ENCODE measurements around the gene MFNG. TPM values are rescaled to one million over a fixed set of nuclear protein-coding genes. Genes with fewer than 3 reads are reported as not detected.

Gene MFNG
- total RNA-seq, 3 donors from 2014 or later (not counting 1 experiment from before 2014, with no cell fraction given): 75.3 to 111 (median 110) TPM

GRCh38 chr22:37425369-37425768, 60.8 kb downstream of the MFNG start:
- Mint-ChIP-seq H3K27ac (no peak overlapping the region), H3K27me3 (ENCODE audit: low read depth in 2 of 2) (peaks cover 33 to 34% of the 10 kb centered on the region in 2 donors), H3K4me1 (peaks cover 2 to 11% of the 10 kb centered on the region in 2 donors), H3K4me3 (peak overlapping the region; percentile 13), H3K36me3 (no peaks in the 10 kb centered on the region), H3K9me3 (no peaks in the 10 kb centered on the region)
- Histone ChIP-seq H3K9me3 (ENCODE audit: control insufficient read depth, insufficient read depth, low read length) (no peaks in the 10 kb centered on the region), H3K4me1 (ENCODE audit: control insufficient read depth, insufficient read depth, low read length) (peaks cover 25% of the 10 kb centered on the region), H3K27ac (ENCODE audit: low read length) (no peak overlapping the region), H3K27me3 (ENCODE audit: control insufficient read depth, insufficient read depth, low read length) (peaks cover 31% of the 10 kb centered on the region), H3K4me3 (ENCODE audit: low read length) (no peak overlapping the region), H3K36me3 (ENCODE audit: control insufficient read depth, insufficient read depth, low read length) (no peaks in the 10 kb centered on the region)
- DNase-seq (no peak), ATAC-seq (no peak)
- WGBS (ENCODE audit: insufficient coverage): 86% methylated on average over 11 of the region's 11 CpGs
- intact Hi-C loops (cut with micrococcal nuclease): no loop called here
- no peak for TF ChIP-seq CTCF (IDR thresholded peaks at IDR 0.05)

GRCh38 chr22:37423283-37423682, 62.9 kb downstream of the MFNG start:
- no peaks in the 10 kb centered on the region for H3K36me3 ChIP-seq (ENCODE audit: control insufficient read depth, insufficient read depth, low read length)
- no peak overlapping the region for H3K27ac ChIP-seq (ENCODE audit: low read length)
- peaks cover 35% of the 10 kb centered on the region for H3K4me1 ChIP-seq (ENCODE audit: control insufficient read depth, insufficient read depth, low read length)
- no peak overlapping the region for H3K4me3 ChIP-seq (ENCODE audit: low read length)
- Mint-ChIP-seq H3K9me3 (no peaks in the 10 kb centered on the region), H3K27ac (no peak overlapping the region), H3K27me3 (ENCODE audit: low read depth in 2 of 2) (peaks cover 38 to 46% of the 10 kb centered on the region in 2 donors), H3K4me1 (peaks cover 13 to 29% of the 10 kb centered on the region in 2 donors), H3K36me3 (no peaks in the 10 kb centered on the region), H3K4me3 (no peak overlapping the region)
- intact Hi-C loops (cut with micrococcal nuclease): no loop called here
- H3K9me3 ChIP-seq (ENCODE audit: control insufficient read depth, insufficient read depth, low read length): no peaks in the 10 kb centered on the region
- DNase-seq (no peak), ATAC-seq (no peak)
- 96% methylated on average over 5 of the region's 8 CpGs for WGBS (ENCODE audit: insufficient coverage)
- no peak for TF ChIP-seq CTCF (IDR thresholded peaks at IDR 0.05)
- peaks cover 30% of the 10 kb centered on the region for H3K27me3 ChIP-seq (ENCODE audit: control insufficient read depth, insufficient read depth, low read length)

GRCh38 chr22:37421468-37421877, 64.7 kb downstream of the MFNG start:
- H3K4me1 Mint-ChIP-seq: peaks cover 20 to 32% of the 10 kb centered on the region in 2 donors
- H3K27me3 ChIP-seq (ENCODE audit: control insufficient read depth, insufficient read depth, low read length): peaks cover 29% of the 10 kb centered on the region
- intact Hi-C loops (cut with micrococcal nuclease): no loop called here
- no peaks in the 10 kb centered on the region for H3K36me3 Mint-ChIP-seq
- H3K4me3 ChIP-seq (ENCODE audit: low read length): no peak overlapping the region
- H3K36me3 ChIP-seq (ENCODE audit: control insufficient read depth, insufficient read depth, low read length): no peaks in the 10 kb centered on the region
- no peak for TF ChIP-seq CTCF (IDR thresholded peaks at IDR 0.05)
- H3K27ac ChIP-seq (ENCODE audit: low read length): no peak overlapping the region
- H3K27ac Mint-ChIP-seq: no peak overlapping the region
- H3K9me3 ChIP-seq (ENCODE audit: control insufficient read depth, insufficient read depth, low read length): no peaks in the 10 kb centered on the region
- H3K9me3 Mint-ChIP-seq: no peaks in the 10 kb centered on the region
- peaks cover 43 to 60% of the 10 kb centered on the region in 2 donors for H3K27me3 Mint-ChIP-seq (ENCODE audit: low read depth in 2 of 2)
- no peak for ATAC-seq
- no peak overlapping the region for H3K4me3 Mint-ChIP-seq
- WGBS (ENCODE audit: insufficient coverage): 92% methylated on average over 9 of the region's 9 CpGs
- no peak for DNase-seq
- H3K4me1 ChIP-seq (ENCODE audit: control insufficient read depth, insufficient read depth, low read length): peaks cover 29% of the 10 kb centered on the region
